Fibroblast of gingiva (primary cell): ENCODE measurements around the gene ATAD5.
"Not testable (repeated sequence)": the region's sequence is repeated elsewhere in the genome, so short reads cannot be mapped to it uniquely, and the experiment has no call there.

Source experiments
- DNase-seq: peaks from one replicate; pipeline ENCODE4 v3.0.0-alpha.2; 2011; ENCODE audit warnings: low read depth

The ATAD5 gene

GRCh38 chr17:30831663-30832437 lies at the start of gene ATAD5:
ATAD5 (plus strand) TSS chr17:30831966; CDS start chr17:30832348, 382 bp downstream.
- DNase-seq: peak; percentile 91

DNA sequence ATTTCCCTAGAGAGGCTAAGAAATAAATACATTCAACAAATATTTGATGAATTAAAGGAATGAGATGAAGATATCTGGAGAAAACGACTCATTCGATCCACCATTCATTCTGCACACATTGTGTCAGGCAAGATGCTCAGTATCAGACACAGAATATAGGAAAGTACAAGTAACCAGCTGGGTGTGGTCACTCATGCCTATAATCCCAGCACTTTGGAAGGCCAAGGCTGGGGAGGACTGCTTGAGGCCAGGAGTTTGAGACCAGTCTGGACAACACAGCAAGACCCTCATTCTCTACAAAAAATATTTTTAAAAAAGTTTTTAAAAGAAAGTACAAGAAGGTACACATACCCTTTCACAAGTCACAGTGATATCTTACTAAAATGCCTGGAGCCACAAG lies 49.6 kb upstream of the ATAD5 start:
- no peak for DNase-seq

GRCh38 chr17:30788918-30789317 lies 42.8 kb upstream of the ATAD5 start:
- DNase-seq: peak; percentile 22

DNA sequence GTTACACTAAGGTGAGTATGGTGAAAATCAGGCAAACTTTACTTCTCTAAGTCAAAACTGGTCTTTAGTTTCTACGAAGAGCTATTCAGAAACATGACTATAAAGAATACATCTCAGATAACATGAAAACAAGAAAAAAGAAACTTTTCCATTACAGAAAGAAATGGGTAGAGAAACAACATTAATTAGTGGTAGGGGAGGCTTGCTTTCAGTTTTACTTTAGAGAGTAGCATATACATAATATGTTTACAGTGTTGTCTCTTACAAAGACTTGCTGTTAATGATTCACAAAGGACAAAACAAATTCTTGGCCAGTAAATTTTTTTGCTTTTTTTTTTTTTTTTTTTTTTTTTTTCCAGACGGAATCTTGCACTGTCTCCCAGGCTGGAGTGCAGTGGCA lies 41.5 kb upstream of the ATAD5 start:
- no peak for DNase-seq

GRCh38 chr17:30793282-30793977 lies 38.3 kb upstream of the ATAD5 start:
- no peak for DNase-seq

DNA sequence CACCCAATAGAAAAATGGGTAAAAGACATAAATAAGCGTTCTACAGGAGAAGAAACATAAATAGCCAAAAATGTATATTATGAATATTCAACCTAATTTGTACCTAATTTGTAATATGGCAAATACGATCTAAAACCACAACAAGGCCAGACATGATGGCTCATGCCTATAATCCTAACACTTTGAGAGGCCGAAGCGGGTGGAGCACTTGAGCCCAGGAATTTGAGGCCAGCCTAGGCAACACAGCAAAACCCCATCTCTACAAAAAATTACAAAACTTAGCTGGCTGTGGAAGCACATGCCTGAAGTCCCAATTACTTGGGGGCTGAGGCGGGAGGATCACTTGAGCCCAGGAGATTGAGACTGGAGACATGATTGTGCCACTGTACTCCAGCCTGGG lies 37.4 kb upstream of the ATAD5 start:
- no peak for DNase-seq

- DNase-seq: no peak
These were observed 35.8 kb upstream of the ATAD5 start for GRCh38 chr17:30796016-30796415.

DNA sequence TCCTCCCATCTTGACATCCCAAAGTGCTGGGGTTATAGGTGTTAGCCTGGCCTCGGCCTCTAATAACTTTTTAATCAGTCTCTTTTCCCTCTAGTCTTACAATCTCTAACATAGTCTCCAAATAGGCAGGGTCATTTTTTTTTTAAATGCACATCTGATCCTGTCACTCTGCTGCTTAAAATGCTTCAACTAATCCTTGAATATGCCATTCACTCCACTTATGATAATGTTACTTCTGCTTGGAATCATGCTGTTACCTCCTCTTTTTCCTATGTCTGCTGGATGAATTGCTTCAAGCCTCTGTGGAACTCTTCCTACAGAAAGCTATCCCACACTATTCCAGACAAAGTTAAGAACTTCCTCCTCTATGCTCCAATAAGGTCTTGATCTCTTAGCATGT lies 30.1 kb upstream of the ATAD5 start:
- no peak for DNase-seq

GRCh38 chr17:30805944-30806456 lies 25.8 kb upstream of the ATAD5 start:
- no peak for DNase-seq

- no peak for DNase-seq
These were observed 23.9 kb upstream of the ATAD5 start for GRCh38 chr17:30807896-30808295.

DNA sequence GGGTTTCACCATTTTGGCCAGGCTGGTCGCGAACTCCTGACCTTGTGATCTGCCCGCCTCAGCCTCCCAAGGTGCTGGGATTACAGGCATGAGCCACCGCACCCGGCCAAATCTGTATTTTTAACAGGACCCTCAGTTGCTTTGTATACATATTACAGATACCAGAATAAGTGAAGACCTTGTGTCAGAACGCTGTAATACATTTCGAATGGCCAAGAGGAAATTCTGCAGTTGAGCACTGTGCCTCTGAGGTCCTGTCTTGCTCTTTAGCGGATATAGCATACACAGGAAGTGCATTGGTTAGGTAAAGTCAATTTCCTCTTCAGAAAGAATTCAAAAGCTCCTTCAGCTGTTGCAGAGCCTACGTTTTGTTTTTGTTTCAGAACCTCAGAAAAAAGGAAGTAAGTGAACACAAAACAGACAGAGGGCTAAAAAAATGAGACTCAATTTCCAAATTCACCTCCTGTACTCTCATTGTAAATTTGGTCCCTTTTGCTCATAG lies 22.9 kb upstream of the ATAD5 start:
- no peak for DNase-seq

GRCh38 chr17:30809867-30810266 lies 21.9 kb upstream of the ATAD5 start:
- DNase-seq: no peak

DNA sequence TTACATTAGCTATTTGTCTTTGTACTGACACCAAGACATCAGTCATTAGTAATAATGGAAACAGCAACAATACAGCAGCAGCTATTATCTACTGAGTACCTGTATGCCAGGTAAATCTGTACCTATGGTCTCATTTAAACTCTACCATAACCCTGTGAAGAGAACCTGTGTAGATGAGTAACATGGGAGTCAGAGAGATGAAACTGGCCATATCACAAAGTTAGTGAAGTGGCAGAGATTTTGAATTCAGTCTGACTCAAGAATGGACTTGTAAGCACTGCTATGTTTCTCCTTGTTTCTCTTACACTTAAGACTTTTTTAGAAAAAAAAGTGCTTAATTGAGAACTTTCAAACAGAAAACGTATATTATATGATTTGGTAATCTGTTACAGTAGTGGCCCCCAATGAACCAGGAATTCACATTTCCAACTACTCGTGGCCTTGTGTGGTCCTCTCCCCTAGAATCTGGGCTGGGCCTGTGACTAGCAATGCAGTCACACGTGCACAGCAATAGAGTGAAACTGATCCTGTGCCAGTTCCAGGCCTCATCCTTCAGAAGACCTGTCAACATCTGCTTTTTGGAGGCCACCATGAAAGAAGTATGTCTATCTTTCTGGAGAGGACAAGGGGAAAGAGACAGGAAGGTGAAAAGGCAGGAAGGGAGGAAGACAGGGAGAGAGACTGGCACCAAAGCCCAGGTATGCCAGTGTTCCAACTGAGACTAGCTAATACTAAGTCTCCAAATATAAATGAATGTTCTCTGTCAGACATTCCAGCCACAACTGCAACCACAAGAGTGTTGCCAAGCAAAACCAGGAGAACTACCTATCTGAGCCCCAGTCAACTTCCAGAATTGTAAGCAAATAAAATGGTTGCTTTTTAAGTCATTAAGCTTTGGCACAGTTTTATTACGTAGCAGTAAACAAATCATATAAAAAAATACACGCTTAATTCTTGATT lies 19.3 kb upstream of the ATAD5 start:
- DNase-seq: no peak

DNA sequence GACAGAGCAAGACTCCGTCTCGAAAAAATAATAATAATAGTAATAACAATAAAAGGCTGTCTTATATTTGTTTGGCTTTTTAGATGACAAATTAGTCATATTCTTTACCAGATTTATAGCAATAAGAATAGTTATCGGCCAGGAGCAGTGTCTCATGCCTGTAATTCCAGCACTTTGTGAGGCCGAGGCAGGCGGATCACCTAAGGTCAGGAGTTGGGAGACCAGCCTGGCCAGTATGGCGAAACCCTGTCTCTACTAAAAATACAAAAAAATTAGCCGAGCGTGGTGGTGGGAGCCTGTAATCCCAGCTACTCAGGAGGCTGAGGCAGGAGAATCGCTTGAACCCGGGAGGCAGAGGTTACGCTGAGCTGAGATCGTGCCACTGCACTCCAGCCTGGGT lies 17.5 kb upstream of the ATAD5 start:
- not testable (repeated sequence) for DNase-seq

DNA sequence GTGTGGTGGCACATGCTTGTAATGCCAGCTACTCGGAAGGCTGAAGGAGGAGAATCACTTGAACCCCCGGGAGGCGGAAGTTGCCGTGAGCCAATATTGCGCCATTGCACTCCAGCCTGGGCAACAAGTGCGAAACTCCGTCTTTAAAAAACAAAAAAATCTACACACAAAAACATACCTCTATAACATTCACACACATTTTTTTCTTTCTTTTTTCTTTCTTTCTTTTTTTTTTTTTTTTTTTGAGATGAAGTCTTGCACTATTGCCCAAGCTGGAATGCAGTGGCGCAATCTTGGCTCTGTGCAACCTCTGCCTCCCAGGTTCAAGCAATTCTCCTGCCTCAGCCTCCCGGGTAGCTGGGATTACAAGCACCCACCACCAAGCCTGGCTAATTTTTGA lies 16.9 kb upstream of the ATAD5 start:
- DNase-seq: peak; percentile 48

DNA sequence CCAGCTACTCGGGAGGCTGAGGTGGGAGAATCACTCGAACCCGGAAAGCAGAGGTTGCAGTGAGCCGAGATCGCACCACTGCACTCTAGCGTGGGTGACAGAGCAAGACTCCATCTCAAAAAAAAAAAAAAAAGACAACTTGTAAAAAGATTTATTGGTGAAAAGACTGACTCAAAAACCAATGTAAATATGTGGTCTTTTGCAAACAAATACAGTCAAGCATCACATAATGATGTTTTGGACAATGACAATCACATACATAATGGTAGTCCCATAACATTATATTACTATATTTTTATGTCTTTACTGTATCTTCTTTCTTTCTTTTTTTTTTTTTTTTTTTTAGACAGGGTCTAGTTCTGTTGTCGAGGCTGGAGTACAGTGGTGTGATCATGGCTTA lies 15.6 kb upstream of the ATAD5 start:
- DNase-seq: no peak

GRCh38 chr17:30819971-30820705 lies 11.6 kb upstream of the ATAD5 start:
- no peak for DNase-seq

DNA sequence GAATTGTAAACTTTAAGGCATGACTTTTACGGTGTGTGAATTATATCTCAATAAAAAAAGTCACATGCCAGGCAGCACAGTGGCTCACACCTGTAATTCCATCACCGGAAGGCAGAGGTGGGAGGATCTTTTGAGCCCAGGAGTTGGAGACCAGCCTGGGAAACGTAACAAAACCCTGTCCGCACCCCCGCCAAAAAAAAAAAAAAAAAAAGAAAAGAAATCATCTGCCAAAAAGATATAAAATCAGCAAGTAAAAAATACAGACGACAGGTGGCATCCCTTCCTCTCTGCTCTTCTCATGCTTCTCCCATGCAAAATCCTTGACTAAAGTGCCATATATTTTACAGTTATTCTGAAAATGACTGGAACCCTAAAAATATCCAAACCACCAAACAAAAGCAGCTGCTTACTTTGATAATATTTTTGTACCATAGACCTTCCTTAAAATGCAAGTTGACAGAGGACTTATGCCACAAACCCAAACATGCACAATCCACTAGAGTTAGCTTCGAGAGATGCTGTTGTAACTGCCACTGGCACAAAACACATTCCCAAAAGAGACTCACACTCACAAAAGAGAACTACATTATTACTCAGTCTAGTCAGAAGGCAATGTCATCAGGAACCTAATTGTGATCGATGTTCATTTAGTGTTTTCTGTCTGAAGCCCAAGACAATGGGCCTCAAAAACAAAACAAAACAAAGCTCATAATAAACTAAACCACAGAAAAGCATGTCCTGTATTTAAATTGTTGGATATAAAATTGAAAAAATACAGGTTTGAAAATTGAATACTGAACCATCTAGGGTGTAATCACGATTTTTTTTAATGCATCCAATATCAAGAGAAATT lies 9.7 kb upstream of the ATAD5 start:
- DNase-seq: no peak

DNA sequence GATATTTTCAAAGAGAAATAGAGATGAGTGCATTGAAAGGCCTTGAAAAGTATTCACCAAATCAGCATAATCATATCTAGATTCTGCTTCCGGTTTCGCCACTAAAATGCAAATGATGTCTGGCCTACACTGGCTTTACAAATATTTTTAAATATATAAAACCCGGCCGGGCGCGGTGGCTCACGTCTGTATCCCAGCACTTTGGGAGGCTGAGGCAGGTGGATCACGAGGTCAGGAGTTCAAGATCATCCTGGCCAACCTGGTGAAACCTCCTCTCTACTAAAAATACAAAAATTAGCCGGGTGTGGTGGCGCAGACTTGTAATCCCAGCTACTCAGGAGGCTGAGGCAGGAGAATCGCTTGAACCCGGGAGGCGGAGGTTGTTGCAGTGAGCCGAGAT lies 8.8 kb upstream of the ATAD5 start:
- not testable (repeated sequence) for DNase-seq

DNA sequence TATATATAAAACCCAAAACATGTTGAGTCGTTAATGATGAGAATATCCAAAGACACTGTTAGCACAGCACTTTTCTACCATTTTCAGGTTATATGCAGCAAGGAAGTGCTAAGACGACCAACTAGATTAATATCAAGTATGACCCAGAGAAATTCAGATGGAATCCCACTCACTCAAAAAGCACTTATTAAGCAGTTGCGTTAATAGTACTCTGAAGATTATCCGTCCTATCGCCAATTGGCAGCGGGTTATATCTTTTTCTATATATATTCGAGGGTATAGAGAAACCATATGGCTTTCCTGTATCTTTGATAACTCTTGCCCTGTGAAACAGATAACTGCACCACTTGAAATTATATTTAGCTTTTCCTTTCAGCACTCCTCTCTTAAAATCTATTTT lies 8.3 kb upstream of the ATAD5 start:
- DNase-seq: no peak

DNA sequence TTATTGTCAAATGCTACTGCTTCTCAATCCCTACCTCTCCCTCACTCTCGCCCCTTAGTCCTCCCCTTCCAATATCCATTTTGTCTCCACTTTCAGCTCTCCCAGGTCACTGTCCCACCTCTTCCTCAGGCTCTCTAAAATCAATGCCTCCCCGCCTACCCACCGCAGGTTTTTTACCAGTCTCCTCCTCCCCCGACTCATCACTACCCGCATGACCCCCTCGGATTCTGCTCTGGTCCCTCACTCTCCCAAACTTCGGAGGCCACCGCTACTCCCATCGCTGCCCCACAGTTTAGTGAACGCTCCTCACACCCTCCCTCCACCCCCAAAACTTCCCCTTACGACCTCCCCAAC lies 7.8 kb upstream of the ATAD5 start:
- no peak for DNase-seq
